Stimulated activated naive CD4-positive, alpha-beta T cell treated with Interleukin-2 at 50 U/mL for 16 hours (primary cell): Measurements from ENCODE around the gene PRPF6.

ENCODE experiments used
- DNase-seq: peaks from one replicate; lab custom pipeline; 2025; lab: John Stamatoyannopoulos, UW

Gene PRPF6, protein sequence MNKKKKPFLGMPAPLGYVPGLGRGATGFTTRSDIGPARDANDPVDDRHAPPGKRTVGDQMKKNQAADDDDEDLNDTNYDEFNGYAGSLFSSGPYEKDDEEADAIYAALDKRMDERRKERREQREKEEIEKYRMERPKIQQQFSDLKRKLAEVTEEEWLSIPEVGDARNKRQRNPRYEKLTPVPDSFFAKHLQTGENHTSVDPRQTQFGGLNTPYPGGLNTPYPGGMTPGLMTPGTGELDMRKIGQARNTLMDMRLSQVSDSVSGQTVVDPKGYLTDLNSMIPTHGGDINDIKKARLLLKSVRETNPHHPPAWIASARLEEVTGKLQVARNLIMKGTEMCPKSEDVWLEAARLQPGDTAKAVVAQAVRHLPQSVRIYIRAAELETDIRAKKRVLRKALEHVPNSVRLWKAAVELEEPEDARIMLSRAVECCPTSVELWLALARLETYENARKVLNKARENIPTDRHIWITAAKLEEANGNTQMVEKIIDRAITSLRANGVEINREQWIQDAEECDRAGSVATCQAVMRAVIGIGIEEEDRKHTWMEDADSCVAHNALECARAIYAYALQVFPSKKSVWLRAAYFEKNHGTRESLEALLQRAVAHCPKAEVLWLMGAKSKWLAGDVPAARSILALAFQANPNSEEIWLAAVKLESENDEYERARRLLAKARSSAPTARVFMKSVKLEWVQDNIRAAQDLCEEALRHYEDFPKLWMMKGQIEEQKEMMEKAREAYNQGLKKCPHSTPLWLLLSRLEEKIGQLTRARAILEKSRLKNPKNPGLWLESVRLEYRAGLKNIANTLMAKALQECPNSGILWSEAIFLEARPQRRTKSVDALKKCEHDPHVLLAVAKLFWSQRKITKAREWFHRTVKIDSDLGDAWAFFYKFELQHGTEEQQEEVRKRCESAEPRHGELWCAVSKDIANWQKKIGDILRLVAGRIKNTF

DNA sequence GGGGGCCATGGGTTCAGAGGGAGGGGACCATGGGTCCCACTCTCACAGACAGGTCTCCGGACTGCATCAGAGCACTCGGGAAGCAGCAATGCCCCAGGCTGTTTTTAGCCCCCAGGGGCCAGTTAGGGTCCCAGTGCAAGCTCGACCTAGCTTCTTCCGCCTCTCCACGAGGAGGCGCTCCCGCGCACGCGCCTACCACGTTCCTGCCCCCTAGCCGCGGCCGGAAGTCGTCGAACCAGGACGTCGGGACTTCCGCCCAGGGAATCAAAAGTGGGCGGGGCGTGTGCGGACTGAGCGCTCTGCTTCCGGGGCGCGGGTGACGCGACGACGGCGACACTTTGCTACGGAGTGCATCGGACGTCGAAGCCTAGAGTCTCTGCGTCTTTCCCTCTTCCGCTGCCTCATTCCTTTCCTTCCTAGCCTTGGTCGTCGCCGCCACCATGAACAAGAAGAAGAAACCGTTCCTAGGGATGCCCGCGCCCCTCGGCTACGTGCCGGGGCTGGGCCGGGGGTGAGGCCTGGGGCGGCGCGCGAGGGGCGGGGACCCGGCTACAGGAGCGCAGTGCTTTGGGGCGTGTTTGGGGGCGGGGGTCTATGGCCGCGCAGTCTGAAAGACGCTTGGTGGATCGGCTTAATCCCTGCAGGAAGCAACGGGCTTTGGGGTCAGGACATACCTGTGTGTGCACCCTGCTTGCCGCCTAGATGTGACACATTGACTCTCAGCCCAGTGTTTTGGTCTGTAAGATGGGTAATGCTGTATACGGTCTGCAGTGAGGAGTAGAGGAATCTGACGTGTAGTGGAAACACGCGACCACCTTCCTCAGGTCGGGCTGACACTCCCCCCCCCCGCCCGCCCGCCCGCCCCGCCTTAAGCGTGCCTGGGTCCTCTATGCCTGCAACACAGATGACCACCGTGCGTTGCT, at the start of gene PRPF6:
Gene PRPF6 (plus strand): TSS at position 327 of the 923 bp plus-strand sequence. CDS start 114 bp downstream, at position 441.
- peak; percentile 94 for DNase-seq

DNA sequence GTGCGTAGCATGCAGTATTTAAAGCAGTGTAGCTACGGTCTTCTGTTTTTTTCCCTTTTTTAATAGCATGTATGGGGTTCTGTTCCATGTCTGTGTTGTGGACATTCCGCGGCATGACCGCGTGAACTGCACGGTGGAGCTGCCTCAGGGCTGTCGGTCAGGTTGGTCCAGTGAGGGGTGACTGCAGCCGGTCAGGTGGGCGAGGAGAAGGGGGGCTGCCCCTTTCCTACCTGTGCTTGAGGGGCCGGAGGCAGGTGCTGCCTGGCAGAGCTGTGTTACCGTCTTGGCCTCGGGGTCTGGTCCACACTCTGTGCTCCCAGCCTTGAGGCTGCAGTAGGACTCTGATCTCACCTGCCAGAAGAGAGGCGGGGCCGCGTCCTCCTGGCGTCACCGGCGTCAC, 49.2 kb upstream of the PRPF6 start:
- no peak for DNase-seq

DNA sequence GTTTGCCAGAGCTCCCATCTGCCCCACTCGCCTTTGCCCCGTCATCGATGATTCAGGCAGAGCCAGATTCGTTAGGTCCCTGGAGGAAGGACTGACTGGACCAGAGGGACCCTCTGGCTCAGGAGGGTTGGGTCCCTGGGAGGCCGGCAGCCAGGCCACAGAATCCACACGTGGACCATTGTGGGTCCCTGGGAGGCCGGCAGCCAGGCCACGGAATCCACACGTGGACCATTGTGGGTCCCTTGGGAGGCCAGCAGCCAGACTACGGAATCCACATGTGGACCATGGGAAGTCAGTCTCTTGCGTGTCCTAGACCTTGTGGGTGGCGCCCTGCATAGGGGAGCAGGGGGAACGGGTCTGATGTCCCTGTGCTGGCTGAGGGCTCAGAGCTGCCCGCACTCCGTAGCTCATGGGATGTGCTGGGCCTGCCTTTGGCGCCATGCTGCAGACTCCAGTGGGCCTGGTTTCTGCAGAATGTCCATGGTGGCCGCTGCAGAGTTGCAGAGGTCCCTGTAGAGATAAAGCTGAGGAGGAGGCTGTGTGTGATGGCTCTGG, 48.2 kb upstream of the PRPF6 start:
- DNase-seq = no peak

DNA sequence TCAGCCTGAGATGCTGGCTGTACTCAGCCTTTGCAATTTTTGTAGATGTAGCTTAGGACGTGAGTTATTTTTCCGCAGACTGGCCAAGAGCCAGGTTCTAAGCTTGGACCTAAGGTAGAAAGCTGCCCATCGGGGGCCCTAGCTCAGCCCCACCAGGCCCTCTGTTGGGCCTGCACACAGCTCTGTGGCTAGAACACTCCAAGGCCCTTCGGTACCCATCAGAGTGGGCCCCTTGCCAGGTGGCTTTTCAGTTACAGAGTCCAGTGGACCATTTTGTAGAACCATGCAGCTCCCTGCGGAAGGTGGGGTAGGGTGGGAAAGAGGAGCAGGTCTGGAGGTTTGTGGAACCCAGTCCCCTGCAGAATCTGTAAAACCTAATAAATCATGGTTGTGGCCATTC, 47.3 kb upstream of the PRPF6 start:
- DNase-seq = no peak

DNA sequence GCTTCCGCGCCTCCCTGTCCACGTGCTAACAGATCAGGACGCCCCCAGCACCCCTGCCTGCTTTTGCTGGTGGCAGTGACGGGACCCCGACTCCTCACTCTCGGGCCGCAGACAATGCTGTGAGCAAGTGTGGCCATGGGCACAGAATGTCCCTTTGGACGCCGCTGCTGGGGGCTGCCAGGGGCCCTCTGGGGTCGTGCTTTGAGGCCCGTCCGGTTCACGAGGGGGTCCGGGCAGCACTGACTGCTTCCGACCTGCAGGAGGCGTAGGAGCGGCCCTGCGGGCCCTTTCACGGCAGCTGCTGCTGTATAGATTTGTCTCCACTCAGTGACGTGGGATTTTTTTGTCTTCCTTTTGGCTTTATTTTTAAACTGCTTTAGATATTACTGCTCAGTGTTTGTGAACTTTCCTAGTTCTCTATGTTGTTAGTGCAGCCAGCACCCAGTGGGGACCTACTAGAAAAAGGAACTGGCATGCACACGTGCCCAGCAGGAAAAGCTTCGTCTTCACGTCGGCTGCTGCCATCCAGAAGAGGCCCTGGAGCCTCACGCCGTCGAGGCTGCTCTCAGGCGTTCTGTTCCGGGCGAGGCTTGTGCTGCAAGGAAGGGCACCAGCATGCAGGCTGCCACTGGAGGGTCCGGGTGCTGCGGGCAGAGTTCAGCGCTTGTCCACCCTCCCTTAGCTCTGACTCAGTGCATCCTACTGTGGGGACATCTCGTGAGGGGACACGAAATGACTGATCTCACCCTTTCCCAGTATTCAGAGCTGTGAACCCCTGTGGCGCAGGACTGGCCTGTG, 46.5 kb upstream of the PRPF6 start:
- no peak for DNase-seq

DNA sequence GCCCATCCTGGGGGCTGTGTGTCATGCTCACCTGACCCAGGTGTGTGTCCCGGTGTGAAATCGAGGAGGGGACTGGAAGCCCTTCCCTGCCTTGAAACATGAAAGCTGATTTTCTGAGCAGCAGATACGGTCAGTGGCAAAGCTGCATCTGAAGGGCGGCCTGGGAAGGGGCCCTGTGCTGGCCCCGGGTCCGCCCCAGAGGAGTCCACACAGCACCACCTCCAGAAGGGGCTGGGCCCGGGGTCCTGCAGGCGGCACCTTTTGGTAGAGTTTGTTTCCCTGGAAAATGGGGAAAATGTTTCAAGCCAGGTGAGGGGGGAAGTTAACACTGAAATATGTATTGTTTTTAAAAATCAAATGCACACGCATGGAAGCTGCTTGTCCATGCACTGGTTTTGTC, 45.5 kb upstream of the PRPF6 start:
- DNase-seq = no peak

DNA sequence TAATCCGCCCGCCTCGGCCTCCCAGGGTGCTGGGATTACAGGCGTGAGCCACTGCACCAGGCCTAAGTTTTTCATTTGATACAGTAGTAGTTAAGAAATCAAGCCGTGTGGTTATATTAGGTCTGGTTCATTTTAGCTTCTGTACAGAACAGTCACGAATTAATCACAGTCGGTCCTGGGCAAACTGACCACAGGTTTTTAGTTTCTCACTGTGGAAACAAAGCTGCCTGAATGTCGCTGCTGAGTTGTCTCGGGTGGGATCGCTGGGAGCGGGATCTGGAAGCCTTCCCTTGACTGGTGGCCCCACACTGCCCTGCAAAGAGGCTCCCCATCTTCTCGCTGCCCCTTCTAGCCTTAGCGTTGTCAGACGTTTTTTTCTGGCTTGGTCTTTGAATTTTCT, 43.3 kb upstream of the PRPF6 start:
- no peak for DNase-seq

DNA sequence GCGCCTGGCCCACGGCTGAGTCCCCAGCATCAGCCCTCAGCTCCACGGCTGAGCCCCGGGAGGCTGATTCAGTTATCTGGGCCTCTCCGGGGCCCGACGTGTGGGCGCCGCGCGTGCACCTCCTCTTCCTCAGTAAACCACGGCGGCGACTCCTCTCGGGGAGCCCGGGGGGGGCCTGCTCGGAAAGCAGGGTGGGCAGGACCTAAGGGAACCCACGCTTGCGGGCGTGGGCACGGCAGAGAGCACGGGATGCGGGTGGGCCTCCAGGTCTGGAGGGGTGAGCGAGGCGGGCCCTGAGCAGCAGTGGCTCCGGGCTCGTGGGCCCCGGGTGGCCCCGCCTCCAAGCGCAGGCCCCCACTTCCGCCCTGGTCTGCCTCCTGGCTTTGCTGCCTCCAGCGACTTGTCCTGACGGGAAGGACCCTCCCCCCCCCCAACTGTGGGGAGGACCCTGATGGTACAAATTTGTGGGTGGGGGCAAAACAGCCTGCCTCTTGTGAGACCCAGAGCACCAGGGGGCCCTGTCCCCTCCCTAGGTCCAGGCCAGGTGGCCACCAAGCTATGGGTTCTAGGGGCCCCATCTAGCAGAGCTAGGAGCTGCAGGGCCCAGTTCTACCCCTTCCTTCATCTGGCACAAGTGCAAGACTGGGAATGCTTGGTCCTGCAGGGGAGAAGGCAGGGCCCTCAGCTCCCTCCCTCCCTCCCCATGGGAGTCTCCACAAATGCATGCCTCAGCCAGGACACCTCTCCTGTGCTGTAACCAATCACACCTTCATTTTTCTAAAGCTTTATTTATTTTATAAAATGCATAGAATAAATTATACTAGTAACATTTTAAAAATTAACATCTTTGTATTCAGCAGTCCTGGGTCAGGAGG, 41.6 kb upstream of the PRPF6 start:
- no peak for DNase-seq

DNA sequence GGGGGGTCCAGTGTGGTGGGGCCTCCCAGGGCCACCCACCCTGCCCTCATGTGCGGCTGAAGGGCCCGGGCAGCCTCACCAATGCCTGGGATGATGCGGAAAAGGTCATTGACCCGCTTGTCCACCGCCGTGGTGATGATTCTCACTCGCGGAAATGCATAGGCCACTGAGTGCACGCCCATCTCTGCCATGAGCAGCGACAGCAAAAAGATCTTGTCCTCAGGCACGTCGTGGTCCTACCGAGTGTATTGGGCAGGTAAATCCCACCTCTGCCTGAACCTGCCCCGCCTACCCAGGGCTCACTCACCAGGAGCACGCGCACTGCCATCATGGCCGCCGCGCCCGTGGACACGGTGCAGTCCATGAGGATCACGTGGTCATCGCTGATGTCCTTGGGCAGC, 40.9 kb upstream of the PRPF6 start:
- no peak for DNase-seq

DNA sequence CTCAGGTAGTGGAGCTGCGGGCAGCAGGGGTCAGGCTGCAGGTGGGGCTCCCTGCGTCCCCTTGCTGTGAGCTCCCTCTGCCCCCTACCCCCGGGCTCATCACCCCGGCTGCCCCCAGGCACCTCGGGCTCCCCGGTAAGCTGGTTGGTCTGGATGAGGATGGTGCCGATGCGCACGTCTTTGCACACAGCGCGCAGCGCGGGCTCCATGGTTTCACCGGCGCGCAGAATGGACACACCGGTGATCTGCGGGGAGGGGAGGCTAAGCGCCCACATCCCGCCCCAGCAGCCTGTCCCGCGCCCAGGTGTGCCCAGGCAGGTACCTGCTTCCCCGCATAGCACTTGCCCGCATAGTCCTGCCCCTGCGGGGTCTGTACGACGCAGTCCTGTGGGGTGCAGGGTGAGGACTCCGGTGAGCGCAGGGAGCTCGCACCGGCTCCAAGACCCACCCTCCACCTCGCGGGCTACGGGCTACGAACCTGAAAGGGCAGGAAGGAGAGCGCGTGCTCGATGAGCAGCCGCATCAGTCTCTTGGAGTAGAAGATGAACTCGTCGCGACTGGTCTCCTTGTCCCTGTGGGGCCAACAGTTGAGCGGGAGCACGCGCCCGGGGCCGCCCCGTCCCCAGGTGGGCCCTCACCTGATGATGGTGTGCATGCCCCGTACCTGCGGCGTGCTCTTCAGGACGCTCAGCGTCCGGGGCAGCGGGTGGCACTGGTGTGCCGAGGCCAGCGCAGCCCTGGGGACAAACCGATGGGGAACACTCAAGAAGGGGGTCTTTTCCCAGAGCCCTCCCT, 40.3 kb upstream of the PRPF6 start:
- no peak for DNase-seq

DNA sequence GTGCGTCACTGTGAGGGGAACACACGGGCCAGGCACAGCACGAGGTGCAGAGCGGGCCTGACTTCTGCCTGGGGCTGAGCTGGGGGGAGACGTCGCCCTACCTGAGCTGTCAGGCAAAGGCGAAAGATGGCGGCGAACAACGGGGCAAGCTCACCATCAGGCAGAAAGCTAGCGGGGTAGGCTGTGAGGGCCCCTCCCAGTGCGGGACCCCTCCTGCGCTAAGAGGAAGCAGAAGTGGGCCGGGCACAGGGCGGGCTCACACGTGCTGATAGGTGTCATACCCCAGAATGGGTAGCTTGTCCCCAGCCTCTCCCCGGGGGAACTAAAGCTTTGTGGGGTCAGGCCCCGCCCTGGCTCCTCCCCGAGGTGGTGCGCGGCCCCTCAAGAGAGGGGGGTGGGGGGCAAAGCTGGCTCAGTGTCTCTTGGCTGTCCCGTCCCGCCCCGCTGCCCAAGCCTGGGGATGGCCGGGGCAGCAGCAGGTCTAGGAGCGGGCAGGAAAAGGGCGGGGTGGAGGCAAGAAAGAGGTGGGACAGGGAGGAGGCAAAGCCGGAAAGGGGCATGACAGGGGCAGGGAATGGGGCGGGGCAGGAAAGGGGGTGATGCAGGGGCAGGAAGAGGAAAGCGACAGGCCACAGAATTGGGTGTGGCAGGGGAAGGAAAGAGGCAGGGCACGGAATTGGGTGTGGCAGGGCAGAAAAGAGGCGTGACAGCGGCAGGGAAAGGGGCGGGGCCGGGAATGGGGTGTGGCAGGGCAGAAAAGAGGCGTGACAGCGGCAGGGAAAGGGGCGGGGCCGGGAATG, 39.5 kb upstream of the PRPF6 start:
- DNase-seq = peak; percentile 66

DNA sequence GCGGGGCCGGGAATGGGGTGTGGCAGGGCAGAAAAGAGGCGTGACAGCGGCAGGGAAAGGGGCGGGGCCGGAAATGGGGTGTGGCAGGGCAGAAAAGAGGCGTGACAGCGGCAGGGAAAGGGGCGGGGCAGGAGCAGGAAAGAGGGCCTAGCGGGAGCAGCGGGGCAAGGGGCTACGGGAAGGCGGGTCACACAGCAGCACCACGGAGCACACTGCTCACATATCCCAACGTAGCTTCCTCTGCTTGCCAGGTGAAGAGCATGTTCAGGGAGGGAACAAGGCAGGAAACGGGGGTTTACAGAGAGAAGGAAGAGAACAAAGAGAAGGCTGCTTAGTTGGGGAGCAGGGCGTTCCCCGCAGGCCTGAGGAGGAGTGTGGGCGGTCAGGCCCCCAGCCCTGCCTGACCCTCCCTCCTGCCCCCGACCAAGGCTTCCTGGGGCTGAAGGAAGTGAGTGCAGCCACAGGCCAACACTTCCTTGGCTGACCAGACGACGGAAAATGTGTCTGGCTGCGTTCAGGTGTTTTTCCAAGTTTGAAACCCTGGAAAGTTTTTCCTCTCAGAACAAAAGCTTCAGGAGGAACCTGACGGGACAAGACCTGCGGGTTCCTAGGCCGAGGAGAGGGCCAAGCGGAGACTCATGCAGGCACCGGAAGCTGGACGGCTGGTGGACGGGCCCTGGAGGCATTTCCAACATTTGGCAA, 38.5 kb upstream of the PRPF6 start:
- DNase-seq = peak; percentile 72

DNA sequence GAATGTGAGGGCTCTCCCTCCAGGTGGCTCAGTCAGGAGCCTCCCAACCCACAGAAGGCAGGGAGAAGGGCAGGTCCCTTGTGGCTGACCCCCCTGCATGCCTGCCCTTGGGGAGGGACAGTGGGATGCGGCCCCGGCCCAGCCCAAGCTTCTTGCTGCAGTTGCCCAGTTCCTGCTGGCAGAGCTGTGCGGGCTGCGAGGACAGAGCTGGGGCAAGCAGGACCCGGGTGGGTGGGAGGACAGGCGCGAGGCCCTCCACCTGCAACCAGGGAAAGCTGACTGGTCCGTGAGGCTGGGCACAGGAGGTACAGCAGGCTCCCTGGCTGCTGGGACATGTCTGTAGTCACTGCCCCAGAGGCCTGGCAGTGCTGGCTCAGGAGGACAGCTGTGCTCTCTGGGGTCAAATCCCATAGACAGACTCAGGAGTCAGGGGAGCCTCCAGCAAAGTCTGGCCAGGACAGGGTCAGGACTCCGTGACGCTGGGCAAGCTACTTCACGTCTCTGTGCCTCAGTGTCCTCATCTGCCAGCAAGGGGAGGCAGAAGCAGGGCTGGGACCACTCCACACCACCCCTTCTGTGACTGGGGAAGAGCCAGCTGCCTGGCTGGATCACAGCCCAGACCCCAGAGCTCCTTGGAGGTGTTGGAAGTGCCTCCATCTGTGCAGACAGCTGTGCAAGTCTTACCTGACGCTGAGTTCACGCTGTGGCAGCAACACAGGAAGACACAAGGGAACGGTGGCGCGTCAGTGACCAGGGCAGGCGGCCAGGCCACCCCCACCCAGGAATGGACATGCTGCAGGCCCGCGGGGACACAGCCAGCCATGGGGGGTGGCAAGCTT, 37.7 kb upstream of the PRPF6 start:
- DNase-seq = no peak

DNA sequence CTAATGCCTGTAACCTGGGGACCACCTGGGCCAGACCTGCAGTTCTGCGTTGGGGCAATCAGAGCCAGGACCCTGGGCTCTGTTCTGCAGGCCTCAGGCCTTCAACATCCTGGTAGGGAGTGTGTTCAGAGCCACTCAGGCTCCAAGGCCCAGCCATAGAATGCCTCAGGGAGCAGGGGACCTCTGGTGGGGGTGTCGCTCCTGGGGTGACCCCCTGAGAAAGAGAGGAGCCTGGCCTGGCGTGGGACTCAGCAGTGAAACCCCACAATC, 37.2 kb upstream of the PRPF6 start:
- DNase-seq = no peak

DNA sequence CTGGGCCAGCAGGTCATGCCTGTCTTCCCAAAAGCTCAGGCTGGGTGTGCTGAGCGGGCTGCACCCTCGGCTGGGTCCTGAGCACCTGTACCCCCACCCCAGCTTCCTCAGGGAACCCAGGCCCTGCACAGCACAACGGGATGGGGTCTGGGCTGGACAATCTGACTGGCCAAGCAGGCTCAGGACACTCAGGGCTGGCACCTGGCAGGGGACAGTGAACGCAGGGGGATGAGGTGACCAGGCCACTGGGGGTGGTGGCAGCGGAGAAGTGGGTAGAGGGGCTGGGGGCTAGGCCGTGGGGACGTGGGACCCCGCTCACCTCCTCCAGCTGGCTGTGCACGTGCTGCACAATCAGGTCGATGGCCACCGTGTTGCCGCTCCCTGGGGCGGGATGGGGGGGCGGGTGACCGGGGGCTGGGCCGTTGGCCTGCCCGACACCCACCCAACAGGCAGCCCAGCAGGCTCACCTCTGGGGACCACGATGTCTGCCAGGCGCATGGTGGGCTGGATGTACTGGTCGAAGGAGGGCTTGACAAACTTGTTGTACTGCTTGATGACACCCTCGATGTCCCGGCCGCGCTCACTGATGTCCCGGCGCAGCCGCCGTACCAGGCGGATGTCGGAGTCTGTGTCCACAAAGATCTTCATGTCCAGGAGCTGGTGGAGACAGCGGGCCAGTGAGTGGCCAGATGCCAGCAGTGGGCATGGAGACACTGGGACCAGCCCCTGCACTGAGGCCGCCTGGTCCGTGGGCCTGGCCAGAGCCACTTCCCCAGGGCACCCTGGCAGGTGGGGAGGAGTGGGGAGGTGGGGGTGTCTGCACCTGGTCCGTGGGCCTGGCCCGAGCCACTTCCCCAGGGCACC, 36.6 kb upstream of the PRPF6 start:
- no peak for DNase-seq
